OCI-LY1 (cell line): ENCODE results near the gene FHOD3.

Source experiments
- H2AFZ ChIP-seq: fragments of 200-600 bp; sonication (generic), shearing (Covaris generic); 2 replicates; pipeline ENCODE4 v1.6.0; 2014; ENCODE audit warnings: antibody characterized with exemption, mild to moderate bottlenecking, low read length
- H3F3A ChIP-seq: fragments of 200-600 bp; sonication (generic), shearing (Covaris generic); 2 replicates; pipeline ENCODE4 v1.6.0; 2014; ENCODE audit warnings: mild to moderate bottlenecking, antibody characterized with exemption, low read length, moderate library complexity; ENCODE audit not compliant: insufficient read depth
- H3K27ac ChIP-seq: fragments of 200-600 bp; sonication (generic); 2 replicates; pipeline ENCODE4 v1.5.1; 2014; ENCODE audit warnings: low read length, mixed run types, mild to moderate bottlenecking, low read depth; ENCODE audit not compliant: poor library complexity, severe bottlenecking
- H3K27me3 ChIP-seq: fragments of 200-600 bp; sonication (generic); 2 replicates; pipeline ENCODE4 v1.6.0; 2014; ENCODE audit warnings: antibody characterized with exemption, mild to moderate bottlenecking, low read length, moderate library complexity; ENCODE audit not compliant: insufficient read depth
- H3K36me3 ChIP-seq: fragments of 200-600 bp; sonication (generic); 2 replicates; pipeline ENCODE4 v1.6.1; 2014; ENCODE audit warnings: mild to moderate bottlenecking, antibody characterized with exemption, low read length, moderate library complexity, mixed read lengths; ENCODE audit not compliant: insufficient read depth
- H3K4me1 ChIP-seq: fragments of 200-600 bp; sonication (generic); 2 replicates; pipeline ENCODE4 v1.5.1; 2014; ENCODE audit warnings: mild to moderate bottlenecking, low read length, moderate library complexity; ENCODE audit not compliant: insufficient read depth, severe bottlenecking
- H3K4me2 ChIP-seq: fragments of 200-600 bp; sonication (generic), shearing (Covaris generic); 2 replicates; pipeline ENCODE4 v1.6.1; 2014; ENCODE audit warnings: low read length
- H3K4me3 ChIP-seq: fragments of 200-600 bp; sonication (generic); 2 replicates; pipeline ENCODE4 v1.5.1; 2014; ENCODE audit warnings: low read length, low read depth, mild to moderate bottlenecking, mixed read lengths; ENCODE audit not compliant: poor library complexity, severe bottlenecking
- H3K79me2 ChIP-seq: fragments of 200-600 bp; shearing (Covaris generic); 2 replicates; pipeline ENCODE4 v1.6.1; 2016; ENCODE audit warnings: mixed run types, low read length, mixed read lengths; ENCODE audit not compliant: insufficient read depth
- H3K9ac ChIP-seq: fragments of 200-600 bp; sonication (generic), shearing (Covaris generic); 2 replicates; pipeline ENCODE4 v1.6.1; 2014; ENCODE audit warnings: mild to moderate bottlenecking, low read length, mixed read lengths
- H3K9me2 ChIP-seq: fragments of 200-600 bp; sonication (generic), shearing (Covaris generic); 2 replicates; pipeline ENCODE4 v1.6.1; 2014; ENCODE audit warnings: low read depth, mild to moderate bottlenecking, low read length, mixed read lengths
- H3K9me3 ChIP-seq: fragments of 200-600 bp; shearing (Covaris generic); 2 replicates; pipeline ENCODE4 v1.6.1; 2014; ENCODE audit warnings: low read length, mixed read lengths
- H4K20me1 ChIP-seq: fragments of 200-600 bp; sonication (generic), shearing (Covaris generic); 2 replicates; pipeline ENCODE4 v1.6.0; 2016; ENCODE audit warnings: mild to moderate bottlenecking, low read length; ENCODE audit not compliant: insufficient read depth
- CTCF ChIP-seq: fragments of 200-600 bp; sonication (generic), shearing (Covaris generic); IDR thresholded peaks from 2 replicates; pipeline ENCODE4 v1.5.1; 2017; ENCODE audit warnings: mild to moderate bottlenecking, antibody characterized with exemption, low read length, moderate library complexity, mixed read lengths
- EZH2 ChIP-seq: fragments of 200-600 bp; sonication (generic), shearing (Covaris generic); IDR thresholded peaks from 2 replicates; pipeline ENCODE4 v1.8.0; 2017; ENCODE audit warnings: borderline replicate concordance, mixed run types, mild to moderate bottlenecking, antibody characterized with exemption, low read length, moderate library complexity, mixed read lengths

The FHOD3 gene

GRCh38 chr18:36388310-36388709, 90.8 kb downstream of the FHOD3 start:
- Histone ChIP-seq H2AFZ (no peak overlapping the region), H3K4me1 (no peaks in the 10 kb centered on the region), H3F3A (no peaks in the 10 kb centered on the region), H3K4me2 (no peak overlapping the region), H3K9ac (no peak overlapping the region), H3K4me3 (no peak overlapping the region), H3K79me2 (no peaks in the 10 kb centered on the region), H4K20me1 (no peaks in the 10 kb centered on the region), H3K9me3 (no peaks in the 10 kb centered on the region), H3K27ac (no peak overlapping the region), H3K36me3 (no peaks in the 10 kb centered on the region), H3K9me2 (no peaks in the 10 kb centered on the region), H3K27me3 (no peaks in the 10 kb centered on the region; the same call in 1 of the 2 replicates)
- no peak for TF ChIP-seq CTCF
- TF ChIP-seq EZH2 = no peak

GRCh38 chr18:36389027-36389426, 91.5 kb downstream of the FHOD3 start:
- no peaks in the 10 kb centered on the region for H3K9me3 ChIP-seq
- H3K4me3 ChIP-seq = no peak overlapping the region
- H3K9ac ChIP-seq = no peak overlapping the region
- no peaks in the 10 kb centered on the region for H3K9me2 ChIP-seq
- TF ChIP-seq EZH2 (no peak), CTCF (no peak)
- no peak overlapping the region for H2AFZ ChIP-seq
- H3K4me2 ChIP-seq = no peak overlapping the region
- no peaks in the 10 kb centered on the region for H3F3A ChIP-seq
- no peaks in the 10 kb centered on the region for H3K36me3 ChIP-seq
- H3K79me2 ChIP-seq = no peaks in the 10 kb centered on the region
- H3K27ac ChIP-seq = no peak overlapping the region
- no peaks in the 10 kb centered on the region for H4K20me1 ChIP-seq
- no peaks in the 10 kb centered on the region for H3K4me1 ChIP-seq
- no peaks in the 10 kb centered on the region; the same call in 1 of the 2 replicates for H3K27me3 ChIP-seq

GRCh38 chr18:36389811-36390581, 92.5 kb downstream of the FHOD3 start:
- H3K36me3 ChIP-seq = no peaks in the 10 kb centered on the region
- no peak overlapping the region for H3K9ac ChIP-seq
- H2AFZ ChIP-seq = no peak overlapping the region
- H3K79me2 ChIP-seq = no peaks in the 10 kb centered on the region
- TF ChIP-seq CTCF (no peak), EZH2 (no peak)
- H3K27me3 ChIP-seq = no peaks in the 10 kb centered on the region; the same call in 1 of the 2 replicates
- H3K4me1 ChIP-seq = no peaks in the 10 kb centered on the region
- no peaks in the 10 kb centered on the region for H3F3A ChIP-seq
- no peaks in the 10 kb centered on the region for H3K9me3 ChIP-seq
- H3K4me3 ChIP-seq = no peak overlapping the region
- H3K4me2 ChIP-seq = no peak overlapping the region
- no peaks in the 10 kb centered on the region for H3K9me2 ChIP-seq
- H3K27ac ChIP-seq = no peak overlapping the region
- no peaks in the 10 kb centered on the region for H4K20me1 ChIP-seq
